GM18517 (cell line): Measurements from ENCODE around the gene ZNF215.
"Not testable (repeated sequence)": the region's sequence is repeated elsewhere in the genome, so short reads cannot be mapped to it uniquely, and the experiment has no call there.

Experiments used
- ATAC-seq: cut with Tn5 transposase; IDR thresholded peaks from one replicate; pipeline ENCODE4 v1.9.1; 2021; ENCODE audit warnings: mild to moderate bottlenecking, moderate library complexity; ENCODE audit not compliant: unreplicated experiment

Gene ZNF215

DNA sequence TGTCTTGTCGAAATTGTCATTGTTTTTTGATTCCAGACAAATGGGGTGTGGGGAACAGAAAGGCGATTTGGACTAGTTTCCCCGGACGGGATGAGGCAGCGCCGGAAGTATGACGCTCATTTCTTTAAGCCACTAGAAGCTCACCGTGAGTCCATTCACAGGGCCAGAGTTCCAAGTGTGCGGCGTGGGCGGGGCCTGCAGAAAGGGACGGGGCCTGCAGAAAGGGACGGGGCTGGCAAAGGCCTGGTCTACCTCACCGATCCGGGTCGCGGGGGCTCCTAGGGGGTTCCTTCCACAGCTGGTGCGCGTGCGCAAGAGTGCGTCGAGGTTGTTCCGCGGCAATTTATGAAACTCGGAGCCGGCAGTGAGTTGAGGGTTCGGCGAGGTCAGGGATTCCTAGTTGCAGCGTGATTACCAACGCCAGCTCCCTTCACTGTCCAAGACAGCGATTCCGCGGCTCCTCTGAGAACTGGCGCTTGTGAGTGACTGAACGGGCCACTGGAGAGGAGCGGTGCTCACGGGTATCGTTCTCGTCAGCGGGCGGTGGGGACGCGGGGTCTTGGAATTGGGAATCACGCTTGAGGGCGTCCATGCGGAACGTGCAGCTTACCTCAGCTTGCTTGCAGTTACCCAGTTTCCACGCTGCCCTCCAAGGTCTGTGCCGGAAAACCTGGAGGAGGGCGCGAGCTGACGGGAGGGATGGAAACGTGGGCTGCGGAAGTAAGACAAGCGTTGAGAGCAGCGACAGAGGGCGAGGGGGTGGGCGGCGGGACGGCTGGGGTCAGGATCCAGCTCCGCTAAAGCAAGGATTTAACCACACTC, at the start of gene ZNF215:
TSS of gene ZNF215 (plus strand) at position 219 of the 822 bp plus-strand sequence. CDS start 5,847 bp downstream, outside the sequence.
- ATAC-seq, result peak; percentile 56

DNA sequence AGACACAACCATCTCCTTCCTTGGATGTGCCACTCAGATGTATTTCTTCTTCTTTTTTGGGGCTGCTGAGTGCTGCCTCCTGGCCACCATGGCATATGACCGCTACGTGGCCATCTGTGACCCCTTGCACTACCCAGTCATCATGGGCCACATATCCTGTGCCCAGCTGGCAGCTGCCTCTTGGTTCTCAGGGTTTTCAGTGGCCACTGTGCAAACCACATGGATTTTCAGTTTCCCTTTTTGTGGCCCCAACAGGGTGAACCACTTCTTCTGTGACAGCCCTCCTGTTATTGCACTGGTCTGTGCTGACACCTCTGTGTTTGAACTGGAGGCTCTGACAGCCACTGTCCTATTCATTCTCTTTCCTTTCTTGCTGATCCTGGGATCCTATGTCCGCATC, 49.3 kb upstream of the ZNF215 start:
- no peak for ATAC-seq

DNA sequence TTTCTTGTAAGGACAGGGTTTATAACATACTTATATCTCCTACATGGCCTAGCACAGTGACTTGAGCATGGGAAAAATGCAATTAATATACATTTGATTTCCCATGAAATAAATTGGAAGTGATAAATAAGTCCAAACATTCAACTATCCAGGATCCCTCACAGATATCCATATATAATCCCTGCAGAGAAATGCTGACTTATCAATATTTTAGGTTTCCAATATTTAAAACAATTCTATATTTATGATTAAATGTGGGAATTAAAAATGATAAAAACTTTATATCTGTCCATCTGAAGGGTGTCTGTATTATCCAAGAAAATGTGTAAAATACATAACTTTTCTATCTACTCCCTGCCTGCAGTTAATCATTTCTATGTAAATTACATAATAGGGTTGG, 43.5 kb upstream of the ZNF215 start:
- no peak for ATAC-seq

DNA sequence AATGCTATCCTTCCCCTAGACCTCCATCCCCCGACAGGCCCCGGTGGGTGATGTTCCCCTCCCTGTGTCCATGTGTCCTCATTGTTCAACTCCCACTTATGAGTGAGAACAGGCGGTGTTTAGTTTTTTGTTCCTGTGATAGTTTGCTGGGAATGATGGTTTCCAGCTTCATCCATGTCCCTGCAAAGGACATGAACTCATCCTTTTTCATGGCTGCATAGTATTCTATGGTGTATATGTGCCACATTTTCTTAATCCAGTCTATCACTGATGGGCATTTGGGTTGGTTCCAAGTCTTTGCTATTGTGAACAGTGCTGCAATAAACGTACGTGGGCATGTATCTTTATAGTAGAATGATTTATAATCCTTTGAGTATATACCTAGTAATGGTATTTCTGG, 38.5 kb upstream of the ZNF215 start:
- ATAC-seq, result not testable (repeated sequence)

DNA sequence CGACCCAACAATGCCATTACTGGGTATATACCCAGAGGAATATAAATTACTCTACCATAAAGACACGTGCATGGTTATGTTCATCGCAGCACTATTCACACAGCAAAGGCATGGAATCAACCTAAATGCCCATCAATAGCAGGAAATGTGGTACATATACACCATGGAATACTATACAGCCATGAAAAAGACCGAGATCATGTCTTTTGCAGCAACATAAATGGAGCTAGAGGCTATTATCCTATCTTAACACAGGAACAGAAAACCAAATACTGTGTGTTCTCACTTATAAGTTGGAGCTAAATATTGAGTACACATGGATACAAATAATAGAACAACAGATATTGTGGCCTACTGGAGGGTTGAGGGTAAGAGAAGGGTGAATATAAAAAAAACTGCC, 37.4 kb upstream of the ZNF215 start:
- no peak for ATAC-seq

DNA sequence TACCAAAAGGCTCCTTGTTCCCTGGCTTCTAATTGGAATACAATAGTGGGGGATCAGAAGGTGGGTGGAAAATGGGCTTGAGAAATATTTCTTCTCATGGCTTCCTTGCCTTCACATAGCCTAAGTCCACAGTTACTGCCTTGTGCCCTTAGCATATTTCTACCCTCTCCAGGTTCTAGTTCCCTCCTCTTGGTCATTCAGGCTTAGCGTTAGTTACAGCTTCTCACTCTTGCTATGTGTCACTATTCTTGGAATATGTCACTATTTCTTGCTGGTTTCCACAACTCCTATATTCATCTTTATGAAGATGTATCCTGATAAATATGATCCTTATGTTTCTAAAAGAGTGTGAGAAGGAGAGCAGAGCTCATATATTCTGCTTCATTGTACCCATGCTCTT, 36.4 kb upstream of the ZNF215 start:
- no peak for ATAC-seq

DNA sequence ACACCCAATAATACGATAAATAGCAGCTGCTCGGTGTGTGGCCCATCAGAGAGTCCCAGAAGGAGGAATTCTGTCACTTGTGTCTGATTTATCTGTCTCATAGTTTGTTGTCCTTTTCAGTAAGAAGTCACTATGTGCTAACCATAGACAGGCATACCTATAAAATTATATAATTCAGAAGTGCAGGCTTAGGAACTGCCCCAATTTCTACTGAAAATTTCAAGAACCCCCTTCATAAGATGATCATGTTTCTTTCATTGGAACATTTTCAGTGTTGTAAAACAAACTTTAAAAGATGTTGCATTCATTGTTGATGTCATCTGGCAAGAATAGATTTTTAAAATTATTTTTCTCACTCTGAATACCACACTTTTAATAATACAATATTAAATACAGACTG, 33.8 kb upstream of the ZNF215 start, which contains the start of gene OR2D2:
TSS of gene OR2D2 (minus strand) at position 101 of the 400 bp plus-strand sequence. CDS start at position 101, 0 bp downstream.
- ATAC-seq, result no peak

DNA sequence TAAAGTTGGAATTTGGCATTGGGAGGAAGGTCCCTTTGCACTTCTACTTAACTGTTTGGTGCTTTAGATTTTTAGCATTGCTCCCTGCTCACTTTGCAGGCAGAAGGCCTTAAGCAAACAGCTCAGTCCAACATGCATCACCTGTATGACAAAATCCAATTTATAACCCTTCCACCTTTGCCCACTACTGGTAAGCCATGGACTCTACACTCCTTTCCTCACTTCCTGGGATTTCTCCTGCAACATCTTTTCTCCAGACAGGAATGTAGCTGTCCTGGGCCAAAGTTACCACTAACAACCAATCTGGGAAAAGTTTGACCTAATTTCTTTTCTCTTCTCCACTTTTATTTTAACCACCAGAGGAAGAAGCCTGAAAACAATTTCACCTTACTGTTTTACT, 32.1 kb upstream of the ZNF215 start:
- no peak for ATAC-seq

DNA sequence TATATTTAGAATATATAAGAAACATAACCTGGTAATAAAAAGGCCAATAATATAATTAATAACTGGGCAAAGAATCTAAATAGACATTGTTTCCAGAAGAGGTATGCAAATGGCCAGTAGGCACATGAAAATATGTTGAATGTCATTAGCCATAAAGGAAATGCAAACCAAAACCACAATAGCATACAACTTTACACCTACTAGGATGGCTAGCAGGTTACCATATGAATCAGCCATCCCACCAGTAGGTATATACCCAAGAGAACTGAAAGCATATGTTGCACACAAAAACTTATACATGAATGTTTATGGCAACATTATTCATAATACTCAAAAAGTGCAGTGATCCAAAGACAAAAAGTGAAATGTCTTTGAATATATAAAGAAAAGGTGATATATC, 31.2 kb upstream of the ZNF215 start:
- ATAC-seq, result peak; percentile 90

DNA sequence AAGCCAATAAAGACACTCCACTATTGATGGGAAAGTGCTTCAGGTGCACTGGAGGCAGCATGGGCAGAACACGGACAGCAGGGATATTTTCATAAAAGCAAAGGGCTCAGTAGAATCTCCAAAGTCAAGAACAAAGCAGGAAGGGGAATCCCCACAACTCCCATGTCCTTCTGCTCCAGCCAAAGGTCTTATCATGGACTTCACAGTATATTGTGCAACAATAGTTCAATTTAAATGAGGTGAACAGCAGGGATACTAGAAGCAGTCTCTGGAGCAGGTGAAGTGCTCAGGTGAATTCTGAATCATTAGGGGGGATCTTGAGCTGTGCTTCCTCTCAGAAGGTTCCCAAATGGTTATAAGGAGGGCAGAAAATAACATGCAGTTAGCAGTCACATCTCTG, 27.3 kb upstream of the ZNF215 start:
- no peak for ATAC-seq

DNA sequence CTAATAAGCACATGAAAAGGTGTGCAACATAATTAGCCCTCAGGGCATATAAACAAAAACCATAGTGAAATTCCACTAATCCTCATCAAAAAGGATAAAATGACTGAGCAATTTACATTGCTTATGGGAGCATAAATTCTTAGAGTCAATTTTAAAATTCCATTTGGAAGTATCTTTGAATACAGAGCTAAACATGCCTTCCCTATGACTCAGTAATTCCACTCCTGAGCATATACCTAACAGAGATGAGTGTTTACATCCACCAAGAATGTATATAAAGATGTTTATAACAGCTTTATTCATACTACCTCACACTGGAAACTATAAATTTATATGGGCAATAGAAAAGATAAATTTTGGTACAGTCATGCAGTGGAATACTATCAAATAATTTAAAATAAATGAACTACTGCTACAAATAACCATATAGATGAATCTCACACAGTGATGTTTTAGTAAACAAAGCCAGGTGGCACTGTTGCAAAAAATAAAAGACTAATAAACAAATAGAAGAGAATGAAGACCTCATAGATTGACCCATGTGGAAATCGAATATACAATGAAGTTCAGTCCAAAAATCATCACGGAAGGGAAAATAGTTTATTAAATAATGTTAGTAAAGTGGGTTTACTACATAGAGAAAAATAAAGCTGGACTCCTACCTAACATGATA, 25.8 kb upstream of the ZNF215 start:
- no peak for ATAC-seq

DNA sequence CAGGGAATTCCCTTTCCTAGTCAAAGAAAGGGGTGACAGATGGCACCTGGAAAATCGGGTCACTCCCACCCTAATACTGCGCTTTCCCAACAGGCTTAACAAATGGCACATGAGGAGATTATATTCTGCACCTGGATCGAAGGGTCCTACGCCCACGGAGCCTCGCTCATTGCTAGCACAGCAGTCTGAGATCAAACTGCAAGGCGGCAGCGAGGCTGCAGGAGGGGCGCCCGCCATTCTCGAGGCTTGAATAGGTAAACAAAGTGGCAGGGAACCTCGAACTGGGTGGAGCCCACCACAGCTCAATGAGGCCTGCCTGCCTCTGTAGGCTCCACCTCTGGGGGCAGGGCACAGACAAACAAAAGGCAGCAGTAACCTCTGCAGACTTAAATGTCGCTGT, 21.4 kb upstream of the ZNF215 start:
- not testable (repeated sequence) for ATAC-seq

DNA sequence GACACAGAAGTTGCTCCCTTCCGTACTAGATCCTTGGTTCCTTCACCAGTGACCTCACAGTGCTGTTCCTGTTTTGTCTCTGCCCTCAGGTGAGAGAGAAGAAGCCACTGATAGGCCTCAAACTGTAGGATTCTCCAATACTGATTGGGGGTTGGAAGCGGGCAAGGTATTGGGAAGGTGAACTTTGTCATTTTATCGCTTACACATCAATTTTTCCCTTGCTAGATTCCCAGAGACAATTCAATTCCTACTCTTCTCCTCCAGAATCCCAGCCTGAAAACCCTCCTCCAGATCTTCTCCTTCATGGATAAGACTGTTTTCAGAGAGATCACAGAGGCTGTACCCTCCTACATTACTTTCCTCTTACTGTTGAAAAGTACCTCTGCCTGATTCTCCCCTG, 14.8 kb upstream of the ZNF215 start:
- no peak for ATAC-seq

DNA sequence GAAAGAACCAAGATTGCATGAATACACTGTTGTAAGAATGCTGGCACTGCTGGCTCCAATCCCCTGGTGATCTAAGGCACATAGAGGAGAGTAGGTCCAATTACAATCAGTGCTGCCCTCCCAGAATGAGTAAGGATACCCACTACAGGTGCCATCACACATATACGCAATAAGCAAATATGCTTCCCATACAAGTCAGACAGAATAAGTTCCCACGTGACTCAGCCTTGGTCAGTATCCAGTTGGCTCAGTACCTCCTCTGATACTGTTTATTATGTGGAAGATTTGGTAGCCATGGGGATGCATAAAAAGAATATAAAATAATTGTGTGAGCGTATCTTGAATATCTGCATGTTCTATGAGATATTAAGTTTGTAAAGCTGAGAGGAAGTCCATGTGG, 14.3 kb upstream of the ZNF215 start:
- ATAC-seq, result no peak

DNA sequence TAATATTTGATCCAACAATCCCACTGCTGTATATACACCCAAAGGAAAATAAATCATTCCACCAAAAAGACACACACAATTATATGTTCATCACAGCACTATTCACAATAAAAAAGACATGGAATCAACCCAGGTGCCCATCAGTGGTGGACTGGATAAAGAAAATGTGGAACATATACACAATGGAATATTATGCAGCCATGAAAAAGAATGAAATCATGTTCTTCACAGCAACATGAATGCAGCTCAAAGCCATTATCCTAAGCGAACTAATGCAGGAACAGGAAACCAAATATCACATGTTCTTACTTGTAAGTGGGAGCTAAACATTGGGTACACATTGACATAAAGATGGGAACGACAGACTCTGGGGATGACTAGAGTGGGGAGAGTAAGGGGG, 6.5 kb upstream of the ZNF215 start:
- no peak for ATAC-seq

DNA sequence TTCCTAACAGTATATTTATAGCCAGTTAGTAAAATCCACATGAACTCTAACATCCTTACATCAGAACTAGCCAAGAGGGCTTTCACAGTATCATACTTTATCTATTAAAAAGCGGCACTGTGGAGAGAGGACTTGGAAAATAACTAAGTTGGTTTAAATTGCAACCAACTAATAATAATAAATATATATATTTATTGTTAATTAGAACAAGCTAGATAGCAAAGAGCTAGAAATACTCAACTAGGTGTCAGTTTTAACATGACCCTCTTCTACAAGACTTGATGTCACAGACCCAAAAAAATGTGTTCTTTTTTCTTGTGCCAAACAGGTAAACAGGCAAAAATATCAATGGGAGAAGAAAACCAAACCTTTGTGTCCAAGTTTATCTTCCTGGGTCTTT, 5.5 kb upstream of the ZNF215 start, which contains the start of gene OR2D3:
TSS of gene OR2D3 (plus strand) at position 301 of the 400 bp plus-strand sequence. CDS start at position 301, 0 bp downstream.
- ATAC-seq, result no peak

DNA sequence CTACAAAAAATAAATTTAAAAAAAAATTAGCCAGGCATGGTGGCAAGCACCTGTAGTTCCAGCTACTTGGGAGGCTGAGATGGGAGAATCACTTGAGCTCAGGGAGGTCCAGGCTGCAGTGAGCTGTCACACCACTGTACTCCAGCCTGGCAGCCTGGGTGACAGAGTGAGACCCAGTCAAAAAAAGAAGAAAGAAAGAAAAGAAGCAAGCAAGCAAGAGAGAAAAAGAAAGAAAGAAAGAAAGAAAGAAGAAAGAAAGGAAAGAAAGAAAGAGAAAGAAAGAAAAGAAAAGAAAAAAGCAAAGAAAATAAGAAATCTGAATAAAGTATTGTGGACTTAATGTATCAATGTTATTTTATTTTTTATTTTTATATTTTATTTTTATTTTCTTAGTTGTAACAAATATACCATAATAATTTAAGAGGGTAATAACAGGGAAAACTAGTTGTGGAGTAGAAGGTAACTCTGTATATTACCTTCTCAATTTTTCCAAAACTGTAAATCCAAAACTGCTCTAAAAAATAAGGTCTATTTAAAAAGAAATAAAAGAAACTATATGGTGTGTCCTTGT, 1.1 kb upstream of the ZNF215 start:
- no peak for ATAC-seq

DNA sequence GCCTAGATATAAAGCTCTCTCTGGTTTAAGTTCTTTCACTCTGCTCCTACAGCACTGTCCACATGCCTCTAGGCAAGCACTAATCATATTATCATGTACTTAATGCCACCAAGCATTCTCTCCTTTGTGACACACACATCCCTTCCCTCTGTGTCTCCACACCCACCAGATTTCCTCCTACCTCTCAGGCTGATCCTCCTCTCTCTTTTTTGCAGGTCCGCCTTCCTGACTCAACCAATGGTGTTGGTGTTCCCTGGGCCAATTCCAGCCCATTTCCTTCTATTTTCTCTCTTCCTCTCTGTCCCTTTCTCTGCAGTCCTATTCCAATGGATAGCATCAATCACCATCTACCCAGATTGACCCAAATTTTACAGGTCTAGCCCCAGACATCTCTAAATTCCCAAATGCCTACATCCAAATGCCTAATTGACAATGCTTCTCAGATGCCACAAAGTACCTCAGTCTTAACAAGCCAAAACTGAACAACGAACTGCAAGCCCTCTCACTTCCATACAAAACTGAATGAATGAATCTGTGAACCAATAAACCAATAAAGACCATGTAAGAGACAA, 504 bp upstream of the ZNF215 start:
- peak; percentile 14 for ATAC-seq

DNA sequence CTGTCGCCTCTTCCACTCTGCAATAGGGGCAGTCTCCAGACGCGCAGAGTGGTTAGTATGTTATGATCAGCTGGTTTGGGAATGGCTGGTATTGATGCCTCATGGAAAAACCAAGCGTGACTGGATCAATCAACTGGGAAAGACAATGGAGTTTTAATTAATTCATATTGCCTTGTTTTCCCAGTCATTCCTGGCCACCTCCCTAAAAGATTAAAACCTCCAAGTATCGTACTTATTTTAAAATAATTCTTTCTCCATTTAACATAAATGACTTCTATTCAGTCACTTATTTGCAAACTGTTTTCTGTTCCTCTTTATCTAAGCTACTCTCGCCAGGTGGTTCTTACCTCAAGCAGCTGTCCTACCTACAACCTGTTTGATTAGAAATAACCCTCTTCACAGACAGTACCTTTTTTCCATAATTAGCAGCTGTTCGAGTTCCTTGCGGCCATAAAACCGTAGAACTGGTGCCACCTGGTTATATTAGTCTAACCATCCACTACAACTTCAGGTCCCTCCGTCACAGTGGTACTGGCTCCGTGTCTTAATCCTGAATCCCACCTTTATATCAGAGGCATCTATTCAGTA, 898 bp downstream of the ZNF215 start:
- ATAC-seq, result peak; percentile 79

DNA sequence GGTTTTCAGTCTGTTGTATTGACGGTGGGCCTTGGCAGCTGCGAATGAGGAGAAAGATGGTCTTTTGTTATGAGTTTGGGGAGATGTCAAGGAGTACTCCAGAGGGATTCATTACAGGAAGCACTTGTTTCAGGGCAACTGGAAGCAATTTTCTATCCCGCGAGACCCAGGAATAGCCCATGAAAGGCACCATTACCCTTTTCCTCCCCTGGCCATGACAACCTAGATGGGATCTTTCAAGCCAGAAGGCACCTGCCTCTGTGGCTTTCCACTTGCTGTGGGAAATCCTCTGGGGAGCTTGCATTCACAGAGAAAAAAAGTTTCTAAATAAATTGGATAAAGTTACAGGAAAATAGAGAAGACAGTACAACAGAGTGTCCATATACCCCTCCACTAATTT, 2.7 kb downstream of the ZNF215 start:
- ATAC-seq, result no peak

DNA sequence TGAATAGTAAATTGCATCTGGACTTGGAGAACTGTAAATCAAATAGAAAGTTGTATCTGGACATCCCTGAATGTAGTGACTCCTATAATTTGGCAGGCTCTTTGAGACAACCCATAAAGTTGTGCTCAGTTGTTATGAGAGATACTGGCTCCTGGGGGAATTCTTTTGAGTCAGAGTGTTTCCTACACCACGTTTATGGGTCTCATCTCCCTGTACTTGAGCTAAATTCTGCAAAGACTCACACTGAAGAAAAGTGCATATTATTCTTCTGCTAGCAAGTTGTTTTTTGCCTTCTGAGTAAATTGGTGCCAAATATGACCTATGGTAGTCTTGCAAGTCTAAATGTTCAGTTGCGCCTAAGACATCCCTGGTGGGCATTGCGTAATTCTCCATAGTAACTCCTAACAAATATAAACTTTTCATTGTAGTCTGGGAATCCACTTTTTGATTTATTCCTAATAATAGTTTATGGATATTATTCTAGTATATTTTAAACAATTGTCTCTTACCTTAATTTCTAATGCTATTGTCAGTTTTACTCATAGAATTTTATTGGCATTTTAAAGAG, 5.0 kb downstream of the ZNF215 start:
- ATAC-seq, result no peak
